Suppressor macrophage treated with lipopolysaccharide for 4 hours (primary cell): Measurements from ENCODE around the gene MVB12B.

Source experiments
- DNase-seq: peaks from one replicate; pipeline ENCODE4 v3.0.0-alpha.2; 2020

The MVB12B gene

DNA sequence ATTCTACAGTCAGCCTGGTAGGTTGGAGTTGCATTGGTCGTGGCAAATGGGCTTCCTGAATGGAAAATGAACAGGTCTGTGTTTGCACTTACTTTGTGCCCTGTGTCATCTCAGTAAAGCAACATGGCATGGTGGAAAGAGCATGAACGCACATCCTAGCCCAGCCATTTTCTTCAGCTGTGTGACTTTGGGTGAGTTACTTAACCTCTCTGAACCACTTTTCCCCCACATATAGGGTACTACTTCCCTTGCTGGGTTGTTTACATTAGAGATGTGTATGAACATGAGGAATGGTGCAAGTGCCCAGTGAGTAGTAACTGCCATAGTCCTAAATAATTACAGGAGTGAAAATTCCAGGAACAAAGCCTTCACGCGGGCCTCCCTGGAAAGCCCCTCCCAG, 83.6 kb downstream of the MVB12B start:
- no peak for DNase-seq

DNA sequence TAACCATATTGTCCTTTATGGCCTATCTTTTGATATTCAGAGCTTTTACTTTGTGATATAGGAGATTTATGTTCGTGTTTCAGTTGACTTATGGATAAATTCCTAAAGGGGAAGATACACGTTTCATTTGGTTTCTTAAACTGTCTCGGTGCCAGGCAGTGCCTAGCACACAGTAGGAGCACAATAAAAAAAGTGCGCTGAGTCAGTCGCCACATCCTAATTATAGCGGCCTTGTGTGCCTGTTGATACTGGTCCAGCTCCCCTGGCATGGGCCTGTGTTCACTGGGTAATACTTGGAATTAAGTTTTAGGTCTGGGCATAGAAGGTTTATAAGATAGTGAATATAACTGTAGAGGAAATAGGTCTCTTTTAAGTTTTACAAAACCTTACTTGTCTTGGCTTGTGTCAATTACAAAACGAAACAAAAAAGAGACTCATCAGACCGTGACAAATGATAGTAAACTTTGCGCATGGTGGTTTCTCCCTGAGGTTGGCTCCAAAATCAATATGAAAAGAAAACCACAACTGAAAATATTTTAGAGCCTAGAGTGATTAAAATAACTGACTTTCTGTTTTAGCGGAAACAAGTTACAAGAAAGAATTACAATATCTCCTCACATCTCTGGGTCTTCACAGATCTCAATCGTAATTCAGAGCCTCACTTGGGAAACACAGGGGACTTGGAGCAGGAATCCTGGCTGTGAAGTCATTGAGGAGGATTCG, 84.8 kb downstream of the MVB12B start:
- peak; percentile 30 for DNase-seq

DNA sequence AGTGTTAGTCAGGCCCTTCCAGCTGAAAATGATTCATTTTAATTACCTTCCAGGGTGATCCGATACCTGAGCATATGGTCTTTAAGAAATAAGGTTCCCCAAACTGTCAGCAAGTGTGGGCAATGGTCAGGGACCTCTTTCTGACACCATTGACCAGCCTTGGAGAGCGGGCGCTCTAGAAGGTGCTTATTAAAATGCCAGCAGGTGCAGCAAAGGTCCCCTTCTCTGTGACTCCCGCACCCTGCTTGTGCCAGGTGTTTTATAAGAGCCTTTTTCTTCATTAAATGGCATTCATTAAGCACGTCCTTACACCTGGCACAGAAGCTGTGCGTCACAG, 85.3 kb downstream of the MVB12B start:
- no peak for DNase-seq

DNA sequence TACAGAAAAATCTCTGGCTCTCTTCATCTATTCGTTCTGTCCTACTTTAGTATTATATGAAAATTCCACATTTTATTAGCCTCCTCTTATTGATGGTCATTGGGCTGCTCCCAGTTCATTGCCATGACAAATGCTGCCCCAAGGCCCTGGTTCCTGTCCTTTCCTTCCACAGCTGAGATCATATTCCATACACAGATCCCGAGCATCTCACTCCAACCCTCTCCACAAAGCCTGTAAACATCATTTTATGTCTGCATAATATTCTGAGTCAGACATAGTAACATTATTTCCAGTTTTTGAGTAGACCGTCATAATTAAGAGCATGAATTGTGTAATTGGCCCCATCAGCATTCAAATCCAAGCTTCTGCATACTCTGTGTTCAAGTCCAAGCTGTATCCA, 86.3 kb downstream of the MVB12B start:
- no peak for DNase-seq

DNA sequence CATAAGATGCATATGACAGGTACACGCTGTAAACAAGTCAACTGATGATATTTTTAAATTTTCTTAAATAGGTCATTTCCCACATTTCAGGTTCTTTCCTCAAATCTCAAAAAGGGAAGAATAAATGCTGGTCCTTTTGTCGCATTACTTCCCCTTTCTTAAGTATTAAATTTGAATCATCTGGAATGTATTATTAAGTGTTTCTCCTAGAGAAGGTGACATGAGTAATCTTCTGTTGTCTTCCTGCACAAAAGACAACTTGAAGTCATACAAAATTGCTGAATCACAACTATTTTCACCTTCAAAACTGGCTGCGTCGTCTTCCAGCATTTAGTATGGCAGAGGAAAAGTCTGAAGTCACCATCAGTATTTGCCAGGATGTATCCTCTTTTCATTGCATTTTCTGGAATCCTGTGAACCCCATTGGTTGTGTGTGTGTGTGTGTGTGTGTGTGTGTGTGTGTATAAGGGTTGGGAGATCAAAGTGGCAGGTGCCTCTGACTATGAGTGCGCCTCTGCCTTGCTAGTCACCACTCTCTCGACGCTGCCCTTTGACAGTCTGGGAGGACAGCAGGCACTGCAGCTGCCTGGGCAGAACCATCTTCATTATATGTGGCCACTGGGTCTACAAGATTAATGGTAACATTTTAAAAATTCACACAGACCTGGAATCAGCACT, 86.9 kb downstream of the MVB12B start:
- peak; percentile 49 for DNase-seq

DNA sequence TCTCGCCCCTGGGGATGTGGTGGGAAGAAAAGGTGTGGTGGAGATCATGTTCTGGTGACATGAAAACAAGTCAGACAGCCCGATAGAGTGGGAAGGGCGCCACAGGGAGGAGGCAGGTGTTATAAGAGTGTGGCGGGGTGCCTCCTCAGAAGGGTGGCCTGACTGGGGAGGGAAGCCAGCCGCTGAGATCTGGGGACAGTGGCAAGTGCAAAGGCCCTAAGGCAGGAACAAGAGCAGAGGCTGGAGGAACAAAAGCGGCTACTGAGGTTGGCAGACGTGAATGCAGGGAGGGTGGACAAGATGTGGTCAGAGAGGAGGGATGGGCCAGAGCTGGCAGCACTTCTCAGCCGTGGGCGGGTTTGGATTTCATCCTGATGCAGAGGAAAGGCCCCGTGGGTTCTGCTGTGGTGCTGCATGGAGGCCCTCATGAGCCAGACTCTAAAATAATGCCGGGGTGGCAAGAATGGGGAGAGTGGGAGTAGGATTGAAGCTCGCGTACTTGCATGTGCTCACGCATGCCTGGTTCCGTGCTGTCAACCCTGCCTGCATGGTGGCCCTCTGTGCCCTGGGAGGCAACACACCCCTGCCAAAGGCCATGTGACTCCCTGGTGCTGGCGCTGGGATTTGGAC, 89.2 kb downstream of the MVB12B start:
- DNase-seq: no peak

DNA sequence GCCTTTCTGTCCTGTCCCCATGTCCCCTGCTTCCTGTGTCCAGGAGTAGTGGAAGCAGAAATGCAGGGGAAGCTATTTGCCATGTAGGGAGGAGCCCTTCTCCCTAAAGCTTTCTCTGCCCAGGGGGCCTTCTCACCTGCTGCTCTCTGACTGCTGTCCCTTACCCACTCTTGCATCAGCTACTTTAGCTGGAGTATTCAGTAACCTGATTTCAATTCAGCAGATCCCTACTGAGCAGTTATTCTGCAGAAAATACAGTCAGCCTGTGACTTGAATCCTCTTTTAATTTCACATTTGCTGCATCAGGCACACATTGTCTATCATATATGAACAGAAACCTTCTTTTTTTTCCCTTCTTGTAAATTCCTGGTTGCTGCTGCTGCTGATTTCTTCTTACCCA, 90.4 kb downstream of the MVB12B start:
- no peak for DNase-seq

DNA sequence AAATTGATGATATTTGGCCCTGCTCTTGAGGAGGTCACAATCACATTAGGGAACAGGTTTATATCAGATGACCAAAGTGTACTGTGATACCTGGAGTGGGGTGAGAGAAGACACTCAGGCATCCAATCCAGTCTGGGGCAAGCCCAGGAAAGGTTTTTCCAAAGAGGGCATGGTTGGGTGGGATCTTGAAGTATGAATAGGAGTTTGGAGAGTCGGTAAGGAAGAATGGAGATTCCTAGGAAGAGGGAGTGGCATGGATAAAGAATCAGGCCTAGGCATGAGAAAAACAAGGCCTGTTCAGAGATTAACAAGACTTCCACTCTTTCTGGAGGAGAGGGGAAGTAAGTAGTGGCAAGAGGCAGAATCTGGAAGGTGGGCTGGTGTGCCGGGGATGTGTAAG, 91.1 kb downstream of the MVB12B start:
- DNase-seq: no peak

DNA sequence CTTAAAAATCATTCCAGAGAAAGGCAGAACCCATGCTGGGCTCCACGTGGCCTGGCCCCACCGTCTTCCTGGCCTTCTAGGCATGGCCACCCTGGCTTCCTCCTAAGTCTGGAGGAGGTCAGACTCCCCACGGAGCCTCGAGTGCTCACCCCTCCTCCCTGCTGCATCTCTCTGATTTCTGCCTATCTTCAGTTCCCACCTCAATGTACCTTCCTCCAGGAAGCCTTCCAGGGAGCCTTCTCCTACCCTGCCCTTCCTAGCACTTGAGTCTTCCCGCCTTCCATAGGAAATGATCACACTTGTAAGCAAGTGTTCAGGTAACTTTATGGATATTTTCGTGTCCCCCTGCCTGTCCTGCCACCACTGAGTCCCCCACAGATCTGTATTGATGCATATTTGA, 92.0 kb downstream of the MVB12B start:
- no peak for DNase-seq

DNA sequence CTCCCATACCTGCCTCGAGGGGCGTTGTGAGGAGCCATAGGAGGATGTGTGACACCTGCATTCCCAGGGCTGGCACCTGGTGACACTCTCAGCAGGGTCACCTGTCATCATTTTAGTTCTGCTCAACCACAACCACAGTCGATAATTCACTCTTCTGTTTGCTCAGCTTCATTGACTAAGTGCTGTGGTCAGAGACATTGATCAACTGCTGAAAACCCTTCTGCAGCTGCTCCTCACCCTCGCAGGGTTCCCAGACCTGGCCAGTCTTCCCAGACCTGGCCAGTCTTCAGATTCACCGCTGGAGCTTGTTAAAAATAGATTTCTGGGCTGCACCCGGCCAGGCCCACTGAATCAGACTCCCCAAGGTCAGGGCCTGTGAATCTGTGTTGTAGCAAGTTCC, 92.8 kb downstream of the MVB12B start:
- no peak for DNase-seq

DNA sequence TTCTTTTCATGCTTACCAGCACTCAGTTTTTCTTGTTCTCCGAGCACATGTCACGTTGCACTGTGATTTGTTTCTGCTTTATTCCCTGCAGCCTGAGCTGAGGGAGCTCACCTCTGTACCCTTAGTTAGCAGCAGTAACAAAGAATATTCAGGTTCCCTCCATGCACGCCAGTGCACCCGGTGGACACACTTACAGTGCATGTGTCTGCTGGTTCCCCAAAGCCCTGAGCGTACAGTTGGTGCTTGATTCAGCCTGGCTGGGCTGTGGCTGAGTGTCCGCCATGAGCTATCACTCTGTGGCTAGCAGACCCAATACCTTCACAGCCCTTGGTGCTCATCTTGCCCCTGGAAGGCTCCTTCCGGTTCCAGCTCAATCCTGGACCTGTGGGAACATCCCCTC, 93.5 kb downstream of the MVB12B start:
- DNase-seq: no peak

DNA sequence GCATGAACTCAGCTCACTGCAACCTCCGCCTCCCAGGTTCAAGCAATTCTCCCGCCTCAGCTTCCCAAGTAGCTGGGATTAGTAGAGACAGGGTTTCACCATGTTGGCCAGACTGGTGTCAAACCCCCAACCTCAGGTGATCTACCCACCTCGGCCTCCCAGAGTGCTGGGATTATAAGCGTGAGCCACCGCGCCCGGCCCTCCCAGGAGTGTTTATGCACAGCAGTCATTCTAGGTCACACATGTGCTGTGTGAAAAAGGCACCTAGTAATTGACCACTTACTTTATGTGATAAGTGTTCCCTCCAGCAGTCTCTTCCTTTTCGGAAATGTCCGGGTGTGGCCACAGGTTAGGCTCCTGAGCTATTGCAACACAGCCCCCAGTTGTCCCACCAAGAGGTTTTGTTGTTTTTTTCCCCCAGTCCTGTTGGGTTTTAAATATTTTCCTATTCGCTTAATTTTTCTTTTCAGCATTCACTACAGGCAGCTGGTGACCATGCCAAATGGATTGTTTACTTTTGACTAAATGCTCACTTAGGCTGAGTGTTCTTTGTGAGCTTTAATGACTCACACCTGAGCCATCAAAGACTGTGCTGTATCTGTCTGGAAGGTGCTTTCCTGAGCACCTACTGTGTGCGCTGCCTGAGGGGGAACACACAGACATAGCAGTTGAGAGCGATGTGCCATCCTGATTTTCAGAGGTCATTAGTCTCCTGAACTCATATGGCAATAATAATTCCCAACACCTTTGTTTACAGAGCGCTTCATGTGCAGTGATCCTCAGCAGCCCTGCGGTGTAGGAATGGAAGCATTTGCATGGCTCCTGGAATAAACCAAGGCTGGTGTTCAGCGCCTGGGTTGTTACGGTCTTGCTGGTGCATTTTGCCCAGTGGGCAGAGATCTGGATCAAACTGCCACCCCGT, 94.3 kb downstream of the MVB12B start:
- DNase-seq: no peak

DNA sequence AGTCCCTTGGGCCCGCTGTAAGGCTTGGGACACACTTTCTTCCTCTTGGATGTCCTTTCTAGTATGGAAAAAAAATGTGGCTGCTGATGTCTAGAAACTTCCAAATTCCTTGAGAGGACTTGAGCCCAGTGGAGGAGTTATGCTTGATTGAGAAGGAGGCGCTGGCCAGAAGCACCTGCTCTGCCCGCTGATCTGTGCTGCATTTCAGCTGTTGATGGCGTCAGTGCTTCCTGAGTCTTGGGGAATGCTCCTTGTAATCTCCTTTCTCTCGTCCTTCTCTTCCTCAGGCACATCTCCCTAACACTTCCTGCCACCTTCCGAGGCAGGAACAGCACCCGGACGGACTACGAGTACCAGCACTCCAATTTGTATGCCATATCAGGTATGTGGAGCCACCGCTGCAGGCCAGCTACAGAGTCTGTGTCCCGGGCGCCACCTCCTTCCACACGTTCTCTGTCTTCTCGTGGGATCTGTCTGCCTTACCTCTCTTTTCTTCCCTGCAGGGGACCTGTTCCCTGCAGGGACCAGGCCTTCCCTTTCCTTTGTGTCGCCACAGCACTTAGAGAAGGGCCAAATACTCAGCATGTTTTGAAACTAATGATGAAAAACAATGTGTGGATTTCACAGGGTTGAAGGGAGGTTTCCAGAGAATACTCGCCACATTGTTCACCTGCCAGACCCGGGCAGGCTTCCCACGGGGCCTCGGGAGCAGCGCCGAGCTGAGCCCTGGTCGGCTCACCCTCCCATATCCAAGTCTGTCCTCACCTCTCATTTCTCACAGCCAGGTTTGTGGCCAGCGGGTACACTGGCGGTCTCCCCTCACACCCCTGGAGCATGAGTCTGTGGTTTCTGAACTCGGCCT, 95.2 kb downstream of the MVB12B start:
- no peak for DNase-seq

DNA sequence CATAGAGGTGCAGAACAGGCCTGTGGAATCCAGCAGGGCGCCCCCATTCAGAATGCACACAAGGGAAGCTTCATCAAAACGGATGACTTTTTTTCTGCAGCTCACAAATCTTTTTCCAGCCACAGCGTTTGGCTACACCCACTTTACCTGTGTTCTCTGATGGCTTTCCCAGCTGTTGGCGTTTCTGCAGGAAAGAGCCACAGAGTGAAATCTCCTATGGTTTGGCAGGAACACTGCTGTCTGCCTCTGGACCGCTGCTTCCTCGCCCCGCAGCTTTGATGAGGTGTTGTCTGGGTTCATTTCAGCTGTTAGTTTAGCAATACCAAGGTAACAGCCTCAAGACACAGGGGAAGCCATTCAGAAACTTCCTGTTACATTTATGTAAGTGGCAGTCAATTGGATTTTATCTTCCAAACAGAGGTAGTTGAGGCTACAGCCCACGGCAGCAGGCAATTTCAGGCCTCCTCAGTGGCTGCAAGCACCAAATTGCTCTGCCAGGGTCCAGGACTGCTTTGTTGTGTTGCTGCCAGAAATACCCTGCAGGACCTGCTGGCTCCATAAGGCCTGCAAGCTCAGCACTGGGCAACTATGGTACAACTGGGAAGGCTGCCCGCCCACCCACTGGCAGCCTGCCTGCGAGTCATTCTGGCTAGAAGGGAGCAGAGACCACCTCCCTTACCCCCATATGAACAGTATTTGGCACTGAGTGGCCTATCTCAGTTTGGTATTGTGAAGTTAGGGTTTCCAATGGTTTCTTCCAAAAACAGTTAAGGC, 96.7 kb downstream of the MVB12B start:
- DNase-seq: no peak

DNA sequence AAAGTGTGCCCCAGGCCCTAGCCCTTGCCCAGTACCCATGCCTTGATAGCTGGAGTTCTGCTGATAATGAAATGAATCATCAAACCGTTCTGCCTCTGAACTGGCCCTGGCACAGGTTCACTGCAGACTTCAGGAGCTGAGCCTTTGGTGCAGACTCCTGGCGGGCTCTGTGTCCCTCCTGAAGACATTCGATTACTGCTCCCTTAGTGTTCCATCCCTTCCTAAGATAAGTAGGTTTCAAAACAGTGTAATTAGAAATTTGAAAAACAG, 97.2 kb downstream of the MVB12B start:
- DNase-seq: no peak

DNA sequence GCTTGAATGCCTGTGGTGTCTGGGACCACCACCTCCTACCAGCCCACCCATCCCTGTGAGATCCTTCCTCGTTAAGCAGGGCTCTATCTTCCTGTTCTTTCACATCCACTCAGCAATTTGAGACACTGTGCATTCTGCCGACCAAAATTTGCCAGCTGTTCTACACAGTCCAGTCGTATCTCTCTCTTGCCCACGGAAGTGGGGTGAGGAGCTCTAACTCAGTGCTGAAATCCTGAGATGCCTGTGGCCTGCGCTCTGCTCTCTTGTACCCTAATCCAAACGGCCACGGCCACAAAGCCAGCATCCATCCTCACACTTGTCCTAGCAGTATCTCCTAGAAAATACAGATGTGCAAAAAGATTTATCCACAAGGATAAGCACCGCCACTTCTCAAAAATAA, 97.9 kb downstream of the MVB12B start:
- no peak for DNase-seq

DNA sequence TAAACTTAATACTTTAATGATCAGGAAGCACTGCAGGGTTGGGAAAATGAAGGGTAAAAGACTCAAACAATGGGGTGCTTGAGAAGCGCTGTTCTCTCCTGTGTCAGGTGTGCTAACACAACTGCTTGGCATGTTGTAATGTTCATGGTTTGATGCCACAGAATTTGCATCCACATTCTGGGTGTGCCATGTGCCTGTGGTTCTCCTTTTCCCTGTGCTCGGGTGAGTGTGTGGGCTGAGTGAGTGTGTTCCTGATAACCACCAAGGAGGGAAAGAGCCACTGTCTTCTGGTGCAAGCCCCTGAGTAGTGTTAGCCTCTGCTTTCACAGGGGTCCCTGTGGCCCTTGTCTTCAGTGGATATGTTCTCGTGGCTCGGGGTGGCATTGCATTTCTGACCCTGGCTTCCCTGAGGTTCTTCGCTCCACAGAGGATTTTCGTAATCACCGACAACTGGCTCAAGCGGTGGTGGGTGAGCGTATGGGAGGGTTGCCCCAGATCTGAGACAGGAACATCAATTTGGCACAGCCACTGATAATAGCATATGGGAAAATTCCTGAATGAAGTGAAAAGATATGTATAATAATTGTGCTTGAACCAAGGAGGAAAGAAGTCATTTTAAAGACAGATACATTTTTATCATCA, 102.0 kb downstream of the MVB12B start:
- DNase-seq: peak; percentile 39

DNA sequence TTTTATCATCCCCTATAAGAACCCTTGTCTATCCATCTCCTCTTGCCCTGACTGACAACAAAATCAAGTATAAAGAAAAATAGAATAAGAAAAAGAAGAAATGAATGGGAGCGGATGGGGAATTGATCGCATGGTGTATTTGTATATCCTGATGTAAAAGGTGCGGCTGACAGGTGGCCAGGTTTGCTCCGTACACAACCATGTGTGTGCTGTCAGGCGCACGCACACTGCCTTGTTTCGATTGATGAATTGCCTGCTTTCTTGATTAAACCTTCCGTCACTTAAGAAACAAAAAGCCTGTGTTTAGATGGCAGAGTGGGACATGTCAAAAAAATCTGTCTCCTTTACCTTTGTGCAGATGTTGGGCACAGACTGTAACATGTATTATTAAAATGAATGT, 102.6 kb downstream of the MVB12B start:
- DNase-seq: no peak

DNA sequence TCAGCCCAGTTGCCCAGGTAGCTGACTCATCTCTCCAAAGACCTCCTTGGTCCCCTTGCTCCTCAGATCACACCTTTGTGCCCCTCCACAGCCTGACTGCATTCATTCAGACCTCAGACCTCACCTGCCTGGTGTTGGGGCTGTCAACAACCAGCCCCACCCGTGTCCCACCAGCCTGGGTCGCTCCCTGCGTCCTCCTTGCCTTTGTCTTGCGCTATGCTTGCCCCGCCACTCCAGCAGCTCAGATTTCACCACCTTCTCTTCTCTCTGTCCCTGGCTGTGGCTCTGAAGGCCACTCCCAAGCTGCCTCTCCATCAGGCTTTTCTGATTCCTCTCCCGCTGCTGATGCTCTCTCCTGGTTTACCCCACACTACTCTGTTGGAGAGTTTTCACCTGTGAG, 103.5 kb downstream of the MVB12B start:
- no peak for DNase-seq

DNA sequence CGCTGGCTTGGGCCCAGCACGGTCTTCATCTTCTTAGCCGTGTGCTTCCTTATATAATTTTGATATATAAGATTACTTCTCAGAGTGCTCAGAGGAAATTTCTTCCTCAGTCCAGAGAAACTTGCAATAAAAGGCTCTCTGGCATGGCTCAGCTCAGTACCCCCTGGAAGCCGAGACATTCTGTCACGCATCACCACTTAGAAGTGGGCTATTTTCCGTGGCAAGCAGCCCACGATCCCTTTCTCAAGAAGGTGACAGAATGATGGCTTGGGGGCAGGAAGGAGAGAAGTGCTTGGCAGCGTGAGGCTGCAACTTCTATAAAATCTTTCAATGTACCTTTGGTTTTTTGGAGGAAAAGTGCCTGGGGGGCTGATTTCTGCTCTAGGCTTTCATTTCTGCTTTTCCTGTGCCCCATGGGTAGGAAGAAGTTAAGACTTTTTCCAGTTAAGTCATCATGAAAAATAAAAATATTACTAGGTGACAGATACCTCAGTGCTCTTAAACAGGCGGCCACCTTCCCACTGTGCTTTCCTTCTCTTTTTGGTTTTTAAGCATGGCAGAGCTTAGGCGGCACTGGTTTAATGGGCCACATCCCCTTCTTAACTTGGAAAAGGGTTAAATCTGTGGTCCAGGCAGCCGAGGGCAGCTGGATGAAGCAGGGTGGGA, 104.6 kb downstream of the MVB12B start:
- DNase-seq: no peak

DNA sequence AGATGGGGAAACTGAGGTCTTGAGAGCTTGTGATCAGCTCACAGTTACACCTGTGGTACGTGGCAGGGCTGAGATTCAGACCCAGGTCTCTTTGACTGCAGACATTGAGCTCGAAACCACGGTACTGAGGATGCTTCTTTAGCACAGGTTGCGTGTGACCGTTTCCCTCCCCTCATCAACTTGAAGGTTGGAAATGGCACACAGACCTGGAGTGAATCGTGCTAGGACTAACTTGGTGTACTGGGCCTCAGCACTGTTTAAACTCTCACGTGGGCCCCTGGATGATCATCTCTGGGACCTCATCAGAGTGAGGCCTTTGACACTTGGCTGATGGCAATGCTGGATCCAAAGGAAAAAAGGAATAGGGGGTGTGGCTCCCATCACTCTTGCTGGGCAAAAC, 106.0 kb downstream of the MVB12B start:
- DNase-seq: no peak
